NOMO-1 treated with dmso at 0.1 percent for 144 hours (cell line): ENCODE data around the gene ZNF358.

ENCODE experiments used
- DNase-seq: peaks from one replicate; lab custom pipeline; 2025; ENCODE audit not compliant: unreplicated experiment; lab: John Stamatoyannopoulos, UW

The ZNF358 gene

GRCh38 chr19:7519361-7520130, 3.6 kb downstream of the ZNF358 start:
- no peak for DNase-seq

GRCh38 chr19:7520131-7521051, 4.5 kb downstream of the ZNF358 start:
- no peak for DNase-seq

- DNase-seq: no peak
Observed at GRCh38 chr19:7521551-7522071, 5.7 kb downstream of the ZNF358 start.

GRCh38 chr19:7522072-7522922, 6.4 kb downstream of the ZNF358 start, which contains the start of gene MCOLN1:
Gene MCOLN1 (plus strand): TSS chr19:7522624. CDS start chr19:7522751, 127 bp downstream.
- DNase-seq: peak; percentile 94

GRCh38 chr19:7522923-7523667, 7.2 kb downstream of the ZNF358 start:
- no peak for DNase-seq

GRCh38 chr19:7524523-7524922, 8.6 kb downstream of the ZNF358 start:
- DNase-seq: no peak

- DNase-seq: no peak
Observed at GRCh38 chr19:7524992-7525739, 9.3 kb downstream of the ZNF358 start.

- DNase-seq: no peak
Observed at GRCh38 chr19:7526059-7526929, 10.4 kb downstream of the ZNF358 start.

GRCh38 chr19:7527516-7528191, 11.8 kb downstream of the ZNF358 start:
- no peak for DNase-seq

GRCh38 chr19:7528192-7528519, 12.3 kb downstream of the ZNF358 start:
- DNase-seq: no peak

GRCh38 chr19:7528522-7529245, 12.8 kb downstream of the ZNF358 start:
- DNase-seq: no peak

GRCh38 chr19:7529246-7529600, 13.3 kb downstream of the ZNF358 start:
- no peak for DNase-seq

- no peak for DNase-seq
Observed at GRCh38 chr19:7529610-7530490, 13.9 kb downstream of the ZNF358 start.

- no peak for DNase-seq
Observed at GRCh38 chr19:7533281-7533885, 17.5 kb downstream of the ZNF358 start.

- DNase-seq: peak; percentile 67
Observed at GRCh38 chr19:7533925-7534480, 18.1 kb downstream of the ZNF358 start.
